HL-60 (cell line): ENCODE data around the gene GNAQ.
"Not testable (repeated sequence)": the region's sequence is repeated elsewhere in the genome, so short reads cannot be mapped to it uniquely, and the experiment has no call there.

Source experiments
- CTCF ChIP-seq: IDR thresholded peaks from one replicate; pipeline ENCODE4 v1.5.1; 2011; ENCODE audit warnings: low read length, control low read depth, inconsistent platforms; ENCODE audit not compliant: insufficient read depth
- GABPA ChIP-seq: IDR thresholded peaks from 2 replicates; pipeline ENCODE4 v1.6.1; 2012; ENCODE audit warnings: low read depth
- POLR2AphosphoS5 ChIP-seq: IDR thresholded peaks from 2 replicates; pipeline ENCODE4 v1.6.1; 2012; ENCODE audit warnings: low read depth
- REST ChIP-seq: IDR thresholded peaks from 2 replicates; pipeline ENCODE4 v1.6.1; 2012; ENCODE audit warnings: low read depth; ENCODE audit not compliant: insufficient replicate concordance
- SPI1 ChIP-seq: IDR thresholded peaks from 2 replicates; pipeline ENCODE4 v1.6.1; 2012; ENCODE audit warnings: low read depth, mild to moderate bottlenecking, borderline replicate concordance

- TF ChIP-seq CTCF, REST, POLR2AphosphoS5, GABPA, SPI1: not testable (repeated sequence)
Observed at GRCh38 chr9:77687737-77688136, 343.9 kb downstream of the GNAQ start.
